ENCODE measurements around the gene PLCL2.
"Not testable (repeated sequence)": the region's sequence is repeated elsewhere in the genome, so short reads cannot be mapped to it uniquely, and the experiment has no call there.

The PLCL2 gene

DNA sequence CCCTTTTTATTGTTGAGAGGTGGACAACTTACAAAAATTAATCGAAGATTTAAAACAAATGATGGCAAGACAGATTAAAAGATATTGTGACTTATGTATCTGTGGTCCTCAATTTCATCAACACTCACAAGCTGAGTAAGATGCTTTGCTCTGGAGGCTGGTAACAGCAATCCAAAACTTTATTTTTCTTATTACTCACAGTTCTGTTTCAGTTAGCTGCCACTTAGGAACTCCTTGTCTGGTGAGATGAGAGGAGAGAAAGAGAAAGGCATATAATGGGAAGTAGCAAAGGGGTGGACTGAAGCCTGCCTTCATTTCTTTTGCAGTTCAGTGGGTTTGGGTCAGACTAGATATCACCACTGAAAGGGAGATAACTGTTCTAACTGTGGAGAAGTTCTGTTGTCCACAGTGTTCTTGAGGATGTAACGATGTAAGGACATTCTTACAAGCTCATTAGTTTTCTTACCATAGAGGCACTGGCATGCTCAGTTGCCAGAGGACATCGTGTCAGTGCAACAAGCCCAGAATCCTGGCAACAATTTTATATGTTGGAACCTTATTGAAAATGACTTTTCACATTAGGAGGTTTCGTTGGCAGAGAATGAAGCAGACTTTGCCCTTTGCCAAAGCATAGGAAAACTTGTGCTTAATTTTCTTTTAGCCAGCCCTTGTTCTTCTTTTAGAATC is 93.6 kb downstream of the PLCL2 start:
- no peak for DNase-seq

DNA sequence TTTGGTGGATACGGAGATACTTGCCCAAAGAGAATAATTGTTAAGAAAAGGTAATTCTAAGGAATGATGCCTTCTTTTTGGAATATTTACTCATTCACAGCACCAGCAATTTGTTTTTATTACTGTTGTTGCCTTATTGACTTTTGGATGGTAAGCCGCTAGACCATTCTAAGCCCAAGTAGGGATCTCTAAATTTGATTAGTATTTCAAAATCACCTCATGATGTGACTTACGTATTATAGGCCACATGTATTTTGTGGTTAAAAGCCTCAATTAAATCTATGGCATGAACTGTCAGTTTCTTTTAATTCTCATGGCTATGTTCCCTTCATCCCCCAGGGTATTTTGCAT is 94.1 kb downstream of the PLCL2 start:
- DNase-seq: no peak

DNA sequence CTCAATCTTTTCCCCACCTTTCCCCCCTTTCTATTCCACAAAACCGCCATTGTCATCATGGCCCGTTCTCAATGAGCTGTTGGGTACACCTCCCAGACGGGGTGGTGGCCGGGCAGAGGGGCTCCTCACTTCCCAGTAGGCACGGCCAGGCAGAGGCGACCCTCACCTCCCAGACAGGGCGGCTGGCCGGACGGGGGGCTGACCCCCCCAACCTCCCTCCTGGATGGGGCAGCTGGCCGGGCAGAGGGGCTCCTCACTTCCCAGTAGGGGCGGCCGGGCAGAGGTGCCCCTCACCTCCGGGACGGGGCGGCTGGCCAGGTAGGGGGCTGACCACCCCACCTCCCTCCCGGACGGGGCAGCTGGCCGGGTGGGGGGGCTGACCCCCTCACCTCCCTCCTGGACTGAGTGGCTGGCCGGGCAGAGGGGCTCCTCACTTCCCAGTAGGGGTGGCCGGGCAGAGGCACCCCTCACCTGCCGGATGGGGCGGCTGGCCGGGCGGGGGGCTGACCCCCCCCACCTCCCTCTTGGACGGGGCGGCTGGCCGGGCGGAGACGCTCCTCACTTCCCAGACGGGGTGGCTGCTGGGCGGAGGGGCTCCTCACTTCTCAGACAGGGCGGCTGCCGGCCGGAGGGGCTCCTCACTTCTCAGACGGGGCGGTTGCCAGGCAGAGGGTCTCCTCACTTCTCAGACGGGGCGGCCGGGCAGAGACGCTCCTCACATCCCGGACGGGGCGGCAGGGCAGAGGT is 95.2 kb downstream of the PLCL2 start:
- DNase-seq: not testable (repeated sequence)

DNA sequence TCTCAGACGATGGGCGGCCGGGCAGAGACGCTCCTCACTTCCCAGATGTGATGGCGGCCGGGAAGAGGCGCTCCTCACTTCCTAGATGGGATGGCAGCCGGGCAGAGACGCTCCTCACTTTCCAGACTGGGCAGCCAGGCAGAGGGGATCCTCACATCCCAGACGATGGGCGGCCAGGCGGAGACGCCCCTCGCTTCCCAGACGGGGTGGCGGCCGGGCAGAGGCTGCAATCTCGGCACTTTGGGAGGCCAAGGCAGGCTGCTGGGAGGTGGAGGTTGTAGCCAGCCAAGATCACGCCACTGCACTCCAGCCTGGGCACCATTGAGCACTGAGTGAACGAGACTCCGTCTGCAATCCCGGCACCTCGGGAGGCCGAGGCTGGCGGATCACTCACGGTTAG is 95.8 kb downstream of the PLCL2 start:
- not testable (repeated sequence) for DNase-seq

DNA sequence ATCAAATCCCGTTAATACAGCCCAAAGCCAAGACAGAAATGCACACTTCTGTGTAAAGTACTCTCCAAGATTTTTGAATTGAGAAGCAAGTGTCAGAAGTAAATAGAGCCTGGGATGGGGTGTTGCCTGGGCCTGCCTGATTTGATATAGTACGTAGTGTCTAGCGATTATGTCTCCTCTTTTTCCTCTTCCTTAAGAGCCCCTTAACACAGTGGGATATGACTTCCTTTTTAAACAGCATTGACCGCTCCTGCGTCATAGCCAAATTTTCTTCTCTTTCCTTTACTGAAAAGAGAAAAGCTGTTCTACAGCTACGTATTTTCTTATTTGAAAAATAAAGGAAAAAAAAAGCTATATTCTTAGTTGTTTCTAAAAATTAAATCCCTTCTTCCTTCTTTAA is 97.7 kb downstream of the PLCL2 start:
- DNase-seq: no peak

DNA sequence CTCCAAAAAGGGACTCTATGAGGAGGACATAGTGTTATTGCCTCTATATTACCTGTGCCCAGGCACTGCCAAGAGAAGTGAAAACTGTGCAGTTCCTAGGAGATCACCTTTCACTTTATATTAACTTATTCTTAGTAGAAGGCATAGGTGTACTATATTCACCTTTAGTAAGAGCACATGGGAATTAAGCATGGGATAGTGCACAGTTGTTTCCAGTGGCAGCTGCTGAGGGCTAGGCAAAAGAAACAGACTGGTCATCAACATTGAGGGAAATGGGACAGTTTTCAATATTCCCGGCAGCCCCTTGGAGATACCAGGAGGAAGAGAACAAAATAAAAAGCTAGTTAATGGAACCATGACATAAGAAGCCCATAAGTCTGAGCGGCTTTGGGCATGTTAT is 100.9 kb downstream of the PLCL2 start:
- DNase-seq: no peak

DNA sequence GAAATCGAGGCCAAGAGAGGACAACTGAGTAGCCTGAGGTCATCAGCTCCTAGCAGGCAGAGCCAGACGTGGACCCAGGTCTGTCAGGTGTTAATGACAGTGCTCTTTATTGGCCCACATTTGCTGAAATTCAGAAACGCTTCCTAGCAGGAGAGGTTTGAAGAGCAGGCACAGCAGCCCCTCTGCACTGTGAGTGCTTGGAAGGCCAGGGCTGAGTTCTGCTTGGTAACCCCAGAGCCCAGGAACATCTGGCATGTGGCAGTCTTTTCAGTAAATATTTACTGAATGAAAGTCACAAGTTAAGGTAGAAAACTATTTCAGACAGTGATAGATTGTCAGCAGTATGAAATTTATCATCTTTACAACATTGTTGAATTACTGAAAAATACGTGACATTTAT is 102.4 kb downstream of the PLCL2 start:
- DNase-seq: no peak

DNA sequence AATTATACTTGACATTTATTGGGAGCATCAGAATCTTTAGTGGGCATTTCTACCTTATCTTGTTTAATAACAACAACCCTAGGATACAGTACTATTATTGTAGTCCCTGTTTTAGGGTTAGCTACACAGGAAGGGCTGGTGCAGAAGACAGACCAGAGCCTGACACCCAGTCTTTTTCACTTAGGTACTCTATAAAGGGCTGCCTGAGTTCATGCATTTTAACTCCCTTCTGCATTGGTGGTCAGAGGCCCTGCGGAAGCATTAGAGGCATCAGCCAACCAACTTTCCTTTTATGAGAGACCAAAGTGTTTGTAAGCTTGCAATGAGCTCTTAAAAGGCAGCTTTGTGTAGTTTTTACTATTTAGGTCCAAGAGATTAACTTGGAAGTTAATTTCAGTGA is 105.4 kb downstream of the PLCL2 start:
- DNase-seq: no peak

DNA sequence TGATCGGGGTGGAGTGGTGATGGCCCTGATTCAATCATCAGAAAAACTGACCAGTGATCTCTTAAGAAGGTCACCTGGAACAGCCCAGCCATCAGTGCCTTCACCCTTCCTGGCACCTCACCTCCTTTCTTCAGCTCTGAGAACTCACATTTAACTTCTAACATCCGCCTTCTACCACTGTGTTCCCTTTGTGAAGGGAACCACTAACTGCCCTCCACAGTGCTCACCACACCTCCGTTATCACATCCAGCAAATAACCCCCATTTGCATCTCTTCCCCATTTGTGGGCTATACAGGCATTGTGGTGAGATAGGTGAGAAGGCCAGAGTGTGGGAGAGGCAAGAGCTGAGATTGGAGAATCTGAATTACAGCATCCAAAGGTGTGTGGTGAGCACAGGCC is 107.4 kb downstream of the PLCL2 start:
- no peak for DNase-seq

DNA sequence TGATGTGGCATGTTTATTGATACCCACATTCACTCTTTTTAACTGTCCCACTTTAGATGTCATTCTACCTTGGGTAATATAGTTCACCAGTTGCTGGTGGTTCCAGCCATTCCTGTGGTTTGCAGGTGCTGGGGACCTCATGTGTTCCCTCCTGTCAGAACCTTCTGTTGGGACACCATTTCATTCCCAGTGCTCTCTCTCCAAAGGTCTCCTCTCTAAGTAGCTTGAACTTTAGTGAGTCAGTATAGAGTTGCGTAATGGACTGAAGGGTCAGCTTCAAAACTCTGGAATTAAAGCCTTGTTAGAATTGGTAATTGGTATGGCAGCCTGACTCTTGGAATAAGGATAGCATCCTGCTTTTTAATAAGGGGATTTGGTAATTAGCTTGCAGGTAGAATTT is 108.5 kb downstream of the PLCL2 start:
- DNase-seq: no peak

DNA sequence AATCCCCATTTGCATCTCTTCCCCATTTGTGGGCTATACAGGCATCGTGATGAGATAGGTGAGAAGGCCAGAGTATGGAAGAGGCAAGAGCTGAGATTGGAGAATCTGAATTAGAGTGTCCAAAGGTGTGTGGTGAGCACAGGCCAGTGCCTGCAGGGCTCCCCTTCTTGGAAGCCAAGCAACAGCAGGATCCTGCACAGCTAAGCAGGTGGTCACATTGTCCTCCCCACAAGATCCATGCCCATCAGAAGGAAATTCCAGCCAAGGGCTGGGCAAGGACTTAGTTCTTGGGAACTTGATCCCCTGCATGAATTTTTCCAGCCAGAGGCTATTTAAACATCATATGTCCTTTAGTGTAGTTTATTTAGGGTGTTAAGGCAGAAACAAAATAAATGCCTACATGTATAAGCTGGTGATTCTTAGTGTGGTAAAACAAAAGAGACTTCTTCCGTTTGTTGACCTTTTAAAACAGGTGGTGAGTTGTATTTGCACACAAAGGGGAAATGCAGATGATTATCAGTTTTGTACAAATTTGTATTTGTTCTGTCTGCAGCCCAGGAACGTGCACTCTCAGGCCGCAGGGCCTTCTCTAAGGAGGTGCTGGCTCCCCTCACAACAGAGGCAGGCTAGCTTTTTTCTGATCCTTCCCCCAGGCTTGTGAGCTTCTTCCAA is 110.2 kb downstream of the PLCL2 start:
- DNase-seq: no peak

DNA sequence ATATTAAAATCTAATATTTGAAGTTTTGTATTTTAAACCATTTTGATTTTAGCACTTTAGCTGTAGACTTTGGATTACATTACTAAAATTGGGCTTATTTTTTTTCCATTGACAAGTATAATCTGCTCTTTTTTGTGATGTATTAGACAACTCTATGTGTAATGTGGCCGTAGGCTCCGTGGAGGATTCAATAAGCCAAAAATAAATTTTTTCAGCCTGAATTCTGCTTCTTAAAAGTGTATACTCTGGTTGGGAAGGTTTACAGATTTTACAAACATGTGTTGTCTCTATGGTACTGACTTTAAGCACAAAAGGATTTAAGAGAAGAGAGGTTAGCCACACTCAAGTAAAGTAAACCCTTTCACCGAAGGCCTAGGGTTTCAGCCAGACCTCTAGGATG is 110.8 kb downstream of the PLCL2 start:
- DNase-seq: no peak

DNA sequence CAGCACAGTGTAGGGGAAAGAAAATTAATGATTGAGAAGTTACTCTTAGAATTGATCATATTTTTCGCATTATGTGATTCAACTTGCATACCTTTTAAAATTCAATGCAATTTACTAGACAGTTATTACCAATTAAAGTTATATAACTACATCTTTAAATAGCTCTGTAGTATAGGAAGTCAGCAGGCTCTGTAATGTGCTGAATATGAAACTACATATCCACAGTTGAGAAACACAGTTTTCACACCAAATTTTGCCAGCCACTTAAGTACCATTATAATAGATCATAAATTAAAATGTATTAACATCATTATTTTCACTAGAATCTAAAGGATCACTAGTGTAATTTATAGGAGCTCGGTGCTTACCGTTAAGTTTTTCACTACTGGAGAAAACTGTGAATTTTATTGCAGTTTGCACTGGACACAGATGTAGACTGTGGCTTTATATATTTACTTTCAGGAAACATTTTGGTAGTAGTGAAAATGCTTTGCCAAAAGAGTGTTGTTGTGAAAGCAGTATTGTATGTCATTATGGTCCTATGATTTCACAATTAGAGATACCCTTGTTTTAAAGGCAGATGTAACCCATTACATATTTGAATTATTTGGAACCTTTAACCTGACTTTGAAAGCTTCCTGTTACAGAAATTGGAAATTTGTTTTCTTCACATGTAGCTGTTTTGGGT is 113.6 kb downstream of the PLCL2 start:
- DNase-seq: no peak

DNA sequence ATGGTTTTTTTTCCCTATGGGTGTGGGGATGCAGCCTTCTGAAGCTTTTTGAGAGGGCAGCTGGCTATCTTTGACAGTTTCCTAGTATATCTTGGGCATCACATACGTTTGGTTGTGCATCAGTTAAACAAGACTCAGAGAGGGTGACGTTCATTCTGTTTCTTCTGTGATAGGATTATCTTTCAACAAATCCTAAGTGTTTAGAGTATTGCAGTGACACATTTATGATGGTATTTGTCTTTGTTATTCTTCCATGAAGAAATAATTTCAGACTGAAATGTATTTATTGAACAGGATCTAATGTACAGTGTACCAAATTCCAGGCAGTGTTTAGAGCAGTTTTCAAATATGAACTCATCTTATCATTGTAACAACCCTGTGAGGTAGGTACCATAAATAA is 114.4 kb downstream of the PLCL2 start:
- DNase-seq: no peak

DNA sequence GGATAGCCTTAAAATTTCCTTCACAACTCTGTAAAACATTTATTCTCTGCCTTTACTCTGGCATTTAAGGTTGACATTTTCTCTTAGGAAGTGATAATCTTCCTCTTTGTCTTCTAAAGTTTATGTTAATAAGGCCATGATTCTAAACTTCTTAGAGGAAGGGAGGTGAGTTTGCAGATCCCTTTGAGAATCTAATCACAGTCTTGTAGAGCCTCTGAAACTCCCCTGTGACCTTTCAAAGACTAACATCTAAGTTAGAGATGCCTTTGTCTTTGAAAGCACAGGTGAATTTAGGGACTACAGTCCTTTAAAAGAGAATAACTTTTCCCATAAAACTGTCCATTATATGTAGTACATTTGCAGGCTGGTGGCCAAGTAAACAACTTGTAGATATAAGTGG is 115.1 kb downstream of the PLCL2 start:
- no peak for DNase-seq

DNA sequence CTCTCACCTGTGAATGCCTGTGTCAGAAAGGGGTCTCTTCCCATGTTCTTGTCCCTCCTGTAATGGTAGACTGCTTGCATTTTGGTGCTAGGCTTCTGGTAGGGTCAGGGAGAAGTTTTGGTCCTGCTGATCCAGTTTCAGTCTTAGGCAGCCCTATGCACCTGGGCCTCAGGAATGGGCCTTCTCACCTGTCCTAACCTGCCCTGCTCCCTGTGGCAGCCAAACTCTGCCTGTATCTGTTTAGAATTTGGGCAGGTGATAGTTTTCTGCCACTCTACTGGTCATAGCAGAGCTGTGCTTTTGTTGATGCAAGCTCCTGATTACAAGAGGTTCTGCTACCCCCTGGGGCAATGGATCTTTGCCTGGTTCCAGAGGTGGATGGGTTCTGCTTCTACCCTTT is 118.7 kb downstream of the PLCL2 start:
- DNase-seq: no peak

DNA sequence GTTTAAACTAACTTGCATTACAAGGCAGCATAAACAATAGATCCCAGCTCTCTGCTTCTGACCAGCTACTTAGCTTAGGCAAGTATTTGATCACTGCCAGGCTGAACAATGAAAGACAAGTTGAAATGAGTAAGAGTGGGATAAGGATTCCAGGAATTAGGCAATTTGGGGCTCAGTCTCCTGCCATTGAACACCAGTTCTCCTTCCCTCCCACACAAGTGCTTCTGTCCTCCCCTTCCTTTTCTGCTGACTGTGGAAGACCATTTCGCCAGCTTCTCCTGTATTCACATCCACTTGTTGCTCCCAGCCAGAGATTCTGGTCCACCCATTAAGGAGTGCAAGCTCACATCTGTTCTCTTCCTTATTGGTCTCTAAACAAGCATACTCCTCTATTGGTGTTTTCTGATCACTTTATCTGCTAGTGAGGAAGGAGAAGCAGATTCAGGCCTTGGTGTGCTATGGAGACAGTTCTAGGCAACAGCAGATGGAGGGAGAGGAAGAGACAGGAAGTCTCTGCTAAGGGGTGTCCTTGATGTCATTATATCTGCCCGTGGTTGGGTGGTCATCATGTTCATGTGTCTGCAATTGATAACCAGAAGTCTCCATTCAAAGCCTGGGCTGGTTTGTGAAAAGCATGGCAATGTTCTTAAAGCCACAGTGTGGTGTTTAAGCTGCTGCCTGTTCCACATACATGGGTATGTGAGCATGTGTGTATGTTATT is 121.5 kb downstream of the PLCL2 start:
- DNase-seq: peak; percentile 8

DNA sequence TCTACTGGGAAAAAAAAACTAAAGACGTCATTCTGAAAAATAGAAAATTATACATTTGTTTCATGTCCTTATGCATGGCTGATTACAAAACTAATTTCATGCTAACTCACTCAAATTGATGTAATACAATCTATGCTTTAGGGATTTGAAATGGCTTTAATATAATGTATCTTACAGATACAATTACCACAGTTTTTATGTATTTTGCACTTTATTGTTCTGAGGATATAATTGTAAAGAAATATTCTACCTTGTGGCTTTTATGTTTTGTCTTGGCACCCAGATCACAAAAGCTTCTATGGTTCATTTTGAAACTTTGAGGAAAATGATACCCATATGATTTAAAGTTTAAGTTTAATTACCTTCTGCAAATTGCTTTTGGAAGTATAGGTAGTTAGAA is 122.5 kb downstream of the PLCL2 start:
- DNase-seq: no peak

DNA sequence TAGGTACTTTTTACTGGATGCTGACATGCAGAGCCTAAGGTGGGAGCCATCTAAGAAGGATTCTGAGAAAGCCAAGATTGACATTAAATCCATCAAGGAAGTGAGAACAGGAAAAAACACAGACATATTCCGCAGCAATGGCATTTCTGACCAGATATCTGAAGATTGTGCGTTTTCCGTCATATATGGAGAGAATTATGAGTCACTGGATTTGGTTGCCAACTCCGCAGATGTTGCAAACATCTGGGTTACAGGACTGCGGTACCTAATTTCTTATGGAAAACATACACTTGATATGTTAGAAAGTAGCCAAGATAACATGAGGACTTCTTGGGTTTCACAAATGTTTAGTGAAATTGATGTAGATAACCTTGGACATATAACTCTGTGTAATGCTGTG is 125.1 kb downstream of the PLCL2 start:
- DNase-seq: no peak

DNA sequence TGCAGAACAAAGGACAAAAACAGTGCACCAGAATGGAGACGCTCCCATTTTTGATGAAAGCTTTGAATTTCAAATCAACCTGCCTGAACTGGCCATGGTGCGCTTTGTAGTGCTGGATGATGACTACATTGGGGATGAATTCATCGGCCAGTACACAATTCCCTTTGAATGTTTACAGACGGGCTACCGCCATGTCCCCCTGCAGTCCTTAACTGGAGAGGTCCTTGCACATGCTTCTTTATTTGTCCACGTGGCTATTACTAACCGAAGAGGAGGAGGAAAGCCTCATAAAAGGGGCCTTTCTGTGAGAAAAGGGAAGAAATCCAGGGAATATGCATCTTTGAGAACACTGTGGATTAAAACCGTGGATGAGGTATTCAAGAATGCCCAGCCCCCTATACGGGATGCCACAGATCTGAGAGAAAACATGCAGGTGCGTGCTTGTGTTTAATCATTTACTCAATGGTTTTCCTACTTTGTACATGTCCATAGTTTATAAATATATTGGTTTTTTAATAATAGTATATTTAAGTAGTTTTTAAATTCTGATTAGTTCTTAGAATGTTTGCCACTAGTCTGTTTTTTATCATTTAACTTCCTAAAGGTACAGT is 127.1 kb downstream of the PLCL2 start:
- no peak for DNase-seq

DNA sequence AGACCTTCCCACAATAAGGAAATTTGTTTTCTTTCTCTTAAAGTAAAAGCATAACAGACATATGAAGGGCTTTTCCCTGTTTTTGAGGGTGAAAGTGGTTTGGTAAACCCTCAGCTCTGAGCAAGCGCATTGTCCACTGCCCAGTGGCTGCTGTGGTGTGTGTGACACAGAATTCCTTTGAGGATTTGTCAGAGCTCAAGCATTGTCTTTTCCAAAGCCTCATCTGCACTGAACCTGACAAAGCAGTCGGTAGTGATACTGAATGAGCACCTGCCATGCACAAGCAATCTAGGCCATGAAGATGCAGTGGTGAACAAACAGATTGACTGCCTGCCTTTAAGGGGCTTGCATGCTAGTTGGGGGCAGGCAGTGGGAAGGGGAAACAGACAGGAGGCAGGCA is 128.3 kb downstream of the PLCL2 start:
- DNase-seq: no peak

DNA sequence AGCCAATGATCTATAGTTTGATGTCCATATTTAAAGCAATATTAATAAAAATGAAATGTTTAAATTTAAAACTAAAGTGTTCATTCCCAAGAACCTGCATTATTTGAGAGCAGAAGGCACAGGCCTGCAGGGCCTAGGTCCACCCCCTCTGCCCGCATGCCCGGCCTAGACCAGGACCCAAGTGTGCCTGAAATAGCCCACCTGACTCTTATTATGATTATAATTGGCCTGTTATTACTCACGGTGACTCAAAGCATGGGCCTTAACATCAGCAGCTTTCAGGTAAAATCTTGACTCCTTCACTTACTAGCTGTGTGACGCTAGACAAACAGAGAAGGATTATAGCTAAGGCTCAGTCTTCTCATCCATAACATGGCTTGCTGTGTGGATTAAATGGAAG is 128.8 kb downstream of the PLCL2 start:
- no peak for DNase-seq

DNA sequence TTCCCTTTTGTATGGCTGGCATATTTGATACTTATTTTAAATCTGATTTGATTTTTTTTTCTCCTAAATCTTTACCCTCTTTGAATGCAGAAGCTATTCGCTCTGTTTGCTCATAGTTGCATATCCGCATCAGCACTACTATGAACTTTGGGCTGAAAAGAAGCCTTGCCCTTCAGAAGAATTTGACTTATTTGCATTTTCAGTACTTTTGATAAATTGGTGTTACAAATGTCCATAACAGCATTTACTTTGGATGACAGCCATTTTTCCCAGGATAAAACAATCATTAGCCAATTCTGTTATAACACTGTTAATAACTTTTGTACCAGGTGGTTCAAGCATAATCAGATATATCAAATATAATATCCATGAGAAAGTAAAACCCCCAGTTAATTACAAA is 129.5 kb downstream of the PLCL2 start:
- DNase-seq: no peak

Data from CD4-positive, alpha-beta T cell treated with Interleukin-12 subunit alpha and Interleukin-12 subunit beta, for 1 hour (primary cell).